GM21515 (cell line): ENCODE data around the gene GLA.
A peak's percentile ranks its signal among the peaks of the same experiment; 100 is the strongest.

Experiments used
- ATAC-seq: cut with Tn5 transposase; IDR thresholded peaks from one replicate; pipeline ENCODE4 v1.9.1; 2021; ENCODE audit not compliant: unreplicated experiment

GLA gene

DNA sequence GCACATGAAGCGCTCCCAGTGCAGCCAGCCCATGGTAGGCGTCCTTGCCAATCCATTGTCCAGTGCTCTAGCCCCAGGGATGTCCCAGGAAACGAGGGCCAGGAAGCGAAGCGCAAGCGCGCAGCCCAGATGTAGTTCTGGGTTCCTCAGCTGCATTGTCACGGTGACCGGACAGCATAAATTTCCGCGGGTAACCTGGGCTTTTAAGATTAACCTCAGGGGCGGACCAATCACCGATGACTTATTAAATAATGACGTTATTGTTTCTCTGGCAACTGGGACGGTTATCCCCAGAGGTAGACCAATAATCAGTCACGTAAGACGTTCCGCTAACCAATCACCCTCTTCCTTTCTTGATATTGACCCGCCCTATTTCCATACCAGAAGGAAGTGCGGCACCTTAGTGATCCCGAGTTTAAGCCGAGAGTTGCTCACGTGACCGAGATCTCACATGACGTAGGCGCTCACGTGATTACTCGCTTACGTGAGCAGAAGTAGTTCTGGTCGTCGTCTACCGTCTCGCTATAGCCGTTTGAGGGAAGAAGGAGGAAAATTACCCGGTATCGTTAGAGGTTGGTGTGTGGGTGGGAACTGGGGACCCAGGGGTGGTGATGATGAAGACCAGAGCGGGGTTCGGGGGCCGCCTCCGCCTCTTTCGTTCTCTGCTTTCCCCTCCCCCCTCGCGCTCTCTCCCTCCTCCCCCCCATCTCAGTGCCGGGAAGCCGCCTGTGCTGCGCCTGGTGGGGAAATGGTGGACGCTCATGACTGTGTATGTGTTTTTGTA lies at the start of gene GLA, which contains the start of gene HNRNPH2:
Gene GLA, minus strand, starts transcription at position 178 of the 784 bp plus-strand sequence. Its CDS starts 22 bp downstream, at position 156.
Gene HNRNPH2, plus strand, starts transcription at position 475 of the 784 bp plus-strand sequence. CDS start 3,767 bp downstream, outside the sequence.
- peak; percentile 96 for ATAC-seq

DNA sequence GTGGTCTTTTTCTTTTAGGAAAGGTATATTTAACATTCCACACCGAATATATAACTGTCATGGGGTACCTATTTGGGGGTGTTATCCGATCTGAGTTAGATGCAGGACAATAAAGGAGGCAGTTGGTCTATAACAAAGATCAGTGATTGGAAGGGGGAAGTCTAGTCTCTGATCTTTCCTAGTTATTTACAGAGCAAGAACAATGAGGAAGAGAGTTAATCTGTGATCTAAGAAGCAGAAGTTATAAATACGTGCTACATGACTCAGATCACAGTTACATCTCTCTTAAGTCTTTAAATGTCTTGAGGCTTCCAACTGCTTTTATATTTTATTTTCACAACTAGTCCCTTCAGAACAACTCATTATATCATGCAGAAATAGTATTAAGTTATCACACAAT lies 44.3 kb upstream of the GLA start:
- no peak for ATAC-seq

- no peak for ATAC-seq
Observed at GRCh38 chrX:101450961-101451360, 43.2 kb upstream of the GLA start.

- ATAC-seq = no peak
Observed at GRCh38 chrX:101450085-101450484, 42.4 kb upstream of the GLA start.

- ATAC-seq = no peak
Observed at GRCh38 chrX:101449279-101449678, 41.6 kb upstream of the GLA start.

GRCh38 chrX:101442085-101442484 lies 34.4 kb upstream of the GLA start:
- ATAC-seq = no peak

- ATAC-seq = peak; percentile 96
Observed at GRCh38 chrX:101430457-101431078, 22.8 kb upstream of the GLA start.

DNA sequence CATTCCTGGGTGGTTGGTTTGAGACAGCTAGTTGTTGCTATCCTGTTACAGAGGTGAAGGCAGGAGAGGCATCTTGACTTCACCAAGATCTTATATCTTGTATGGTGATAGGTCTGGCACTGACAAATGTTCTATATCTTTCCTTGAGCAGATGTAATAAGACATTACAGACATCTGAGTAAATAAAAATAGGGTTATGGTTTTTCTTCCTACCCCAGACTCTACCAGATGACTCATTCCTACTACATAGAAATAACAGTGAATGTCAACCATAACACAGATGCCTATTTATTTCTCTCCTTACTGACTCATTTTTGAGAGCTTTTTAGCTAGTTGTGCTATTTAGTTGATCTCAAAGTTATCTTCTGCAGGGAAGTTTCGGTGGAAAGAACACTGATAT lies 22.2 kb upstream of the GLA start:
- peak; percentile 47 for ATAC-seq

DNA sequence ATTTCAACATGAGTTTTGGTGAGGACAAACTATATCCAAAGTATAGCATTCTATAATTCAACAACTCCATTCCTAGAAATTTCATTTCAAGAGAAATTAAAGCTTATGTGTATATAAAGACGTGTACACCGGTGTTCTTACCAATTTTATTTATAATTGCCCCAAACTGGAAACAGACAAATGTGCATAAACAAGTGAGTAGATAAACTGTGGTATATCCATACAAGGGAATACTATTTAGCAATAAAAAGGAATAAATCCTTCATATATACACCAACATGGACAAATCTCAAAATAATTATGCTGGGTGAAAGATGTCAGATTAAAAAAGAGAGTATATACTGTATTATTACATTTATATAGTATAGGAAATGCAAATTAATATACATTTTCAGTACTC lies 20.2 kb upstream of the GLA start:
- no peak for ATAC-seq

- no peak for ATAC-seq
Observed at GRCh38 chrX:101419489-101419888, 11.8 kb upstream of the GLA start.

DNA sequence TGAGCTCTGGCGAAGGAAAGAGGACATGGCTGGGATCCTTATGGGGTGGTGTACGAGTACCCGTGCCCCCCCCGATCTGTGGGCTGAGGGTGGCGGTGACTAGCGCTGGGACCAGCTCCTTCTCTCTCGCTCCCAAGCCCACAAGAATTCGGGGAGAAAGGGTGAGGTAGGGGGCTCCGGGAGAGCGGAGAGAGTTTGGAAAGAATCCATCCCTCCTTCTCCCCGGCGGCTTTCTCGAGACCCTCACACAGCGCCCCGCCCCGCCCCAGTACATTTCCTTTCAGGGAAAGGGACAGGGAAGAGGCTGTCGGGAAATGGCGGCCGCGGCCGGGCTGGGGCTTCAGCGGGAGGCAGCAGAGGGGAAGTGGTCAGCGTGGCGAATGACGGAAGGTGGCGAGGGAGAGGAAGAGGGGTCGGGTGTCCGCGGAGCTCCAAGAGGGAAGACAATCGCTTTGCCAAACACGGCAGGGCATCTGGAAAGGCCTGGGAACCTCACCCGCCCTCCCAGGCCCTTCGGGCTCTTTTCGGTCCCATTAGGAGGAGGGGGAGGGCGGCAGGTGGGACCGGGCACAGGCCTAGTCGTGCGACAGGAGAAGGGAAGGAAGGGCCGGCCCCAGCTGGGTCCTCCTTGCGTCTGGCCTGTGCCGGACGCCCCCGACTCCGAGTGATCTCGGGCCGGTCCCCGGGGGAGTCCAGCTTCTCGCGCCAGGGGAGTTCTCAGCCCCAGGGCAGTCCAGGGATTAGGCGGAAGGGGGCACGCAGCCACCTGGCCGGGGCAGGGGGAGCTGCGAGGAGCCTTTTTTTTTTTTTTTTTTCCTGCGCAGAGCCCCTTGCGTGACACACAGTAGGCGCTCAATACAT lies 10.5 kb upstream of the GLA start:
- ATAC-seq = peak; percentile 47

GRCh38 chrX:101417190-101417589 lies 9.5 kb upstream of the GLA start:
- no peak for ATAC-seq

DNA sequence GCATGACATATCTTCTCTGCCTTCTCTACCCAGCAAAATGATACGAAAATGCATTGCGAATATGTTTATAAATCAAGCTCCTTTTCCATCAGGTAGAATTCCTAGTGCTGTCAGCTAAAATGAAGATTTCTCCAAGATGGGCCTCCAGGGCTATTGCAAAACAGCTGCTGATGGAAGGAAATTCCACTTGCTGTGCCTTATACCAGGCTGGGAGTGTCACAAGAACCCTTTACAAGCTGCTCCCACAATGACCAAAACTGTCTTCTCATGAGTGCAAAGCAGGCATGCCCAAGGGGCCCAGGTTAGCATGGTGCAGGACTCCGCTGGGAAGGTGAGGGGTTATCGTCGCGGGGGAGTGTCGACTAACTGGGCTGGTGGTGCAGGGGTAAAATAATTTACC lies 9.0 kb upstream of the GLA start:
- no peak for ATAC-seq

DNA sequence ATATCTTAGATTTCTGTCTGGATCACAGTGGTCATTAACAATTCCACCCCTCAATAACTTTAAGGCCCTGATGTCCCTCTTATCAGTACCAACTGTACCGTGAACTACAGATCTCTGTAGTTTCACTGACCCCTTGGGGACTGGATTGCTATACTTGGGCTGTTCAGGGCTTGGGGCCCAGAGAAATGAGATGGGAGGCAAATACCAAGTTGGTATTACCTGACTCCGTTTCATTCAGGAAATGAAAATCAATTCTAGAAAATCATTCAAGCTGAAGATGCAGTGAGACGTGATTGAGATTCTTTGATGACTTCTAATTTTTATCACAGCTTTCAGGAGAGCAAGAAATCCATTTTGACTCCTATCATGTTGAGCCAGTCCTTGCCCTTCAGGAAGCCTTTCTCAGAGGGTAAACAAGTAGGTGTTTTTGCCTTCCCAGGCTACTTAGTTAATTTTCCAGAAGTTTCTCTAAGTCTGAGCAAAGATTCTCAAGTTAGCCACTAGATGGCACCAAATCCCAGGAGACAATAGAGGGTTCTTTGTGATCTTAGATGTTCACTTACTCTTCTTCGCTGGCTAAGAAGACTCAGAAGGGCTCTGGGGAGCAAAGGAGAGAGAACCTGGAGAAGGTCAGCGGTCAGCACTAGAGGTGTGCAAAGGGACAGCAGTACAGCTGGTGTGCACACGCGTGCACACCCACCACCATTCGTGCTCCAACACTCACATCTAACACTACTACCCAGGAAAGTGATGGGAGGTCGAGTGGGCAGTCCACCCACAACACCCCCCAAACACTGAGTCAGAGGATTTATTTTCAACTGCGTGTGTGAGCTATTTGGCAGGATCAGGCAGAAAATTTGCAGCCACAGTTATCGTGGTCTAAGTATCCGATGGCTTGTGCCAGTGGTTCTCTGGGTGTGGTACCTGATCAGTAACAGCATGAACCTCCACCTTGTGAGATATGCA lies 7.7 kb upstream of the GLA start:
- peak; percentile 50 for ATAC-seq

DNA sequence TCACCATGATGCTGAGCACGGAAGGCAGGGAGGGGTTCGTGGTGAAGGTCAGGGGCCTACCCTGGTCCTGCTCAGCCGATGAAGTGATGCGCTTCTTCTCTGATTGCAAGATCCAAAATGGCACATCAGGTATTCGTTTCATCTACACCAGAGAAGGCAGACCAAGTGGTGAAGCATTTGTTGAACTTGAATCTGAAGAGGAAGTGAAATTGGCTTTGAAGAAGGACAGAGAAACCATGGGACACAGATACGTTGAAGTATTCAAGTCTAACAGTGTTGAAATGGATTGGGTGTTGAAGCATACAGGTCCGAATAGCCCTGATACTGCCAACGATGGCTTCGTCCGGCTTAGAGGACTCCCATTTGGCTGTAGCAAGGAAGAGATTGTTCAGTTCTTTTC lies 4.3 kb upstream of the GLA start:
- no peak for ATAC-seq

DNA sequence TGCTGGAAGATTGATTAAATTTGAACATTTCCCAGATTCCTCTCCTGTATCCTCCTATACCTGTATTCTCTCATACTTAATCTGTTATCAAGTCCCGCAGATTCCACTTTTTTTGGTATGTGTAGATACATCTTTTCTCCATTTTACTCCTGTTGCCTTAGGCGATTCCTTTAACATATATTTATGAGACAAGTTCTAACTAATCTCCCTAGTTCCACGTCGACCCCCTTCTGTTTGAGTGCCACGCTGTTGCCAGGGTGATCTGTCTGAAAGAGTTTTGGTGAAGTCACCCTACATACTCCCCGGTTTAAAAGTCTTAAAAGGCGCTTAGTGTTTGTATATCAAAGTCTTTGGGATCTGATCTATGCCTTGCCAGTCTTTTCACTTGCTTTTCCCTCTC lies 2.7 kb upstream of the GLA start:
- ATAC-seq = no peak

- ATAC-seq = no peak
Observed at GRCh38 chrX:101409043-101409442, 1.3 kb upstream of the GLA start.

DNA sequence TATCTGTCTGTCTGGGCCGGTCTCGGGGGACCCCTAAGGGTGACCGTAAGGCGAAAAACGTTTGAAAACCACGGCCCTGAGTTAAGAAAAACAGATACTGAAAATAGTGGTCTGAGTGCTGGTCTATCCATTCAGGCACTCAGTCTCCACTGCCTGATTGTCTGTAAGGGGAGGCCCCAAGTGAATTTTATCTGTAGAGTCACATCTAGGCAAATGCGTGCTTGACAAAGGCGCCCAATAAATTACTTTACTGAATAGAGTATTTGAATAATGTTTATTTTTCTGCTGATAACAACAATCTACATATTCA lies 762 bp upstream of the GLA start:
- ATAC-seq = no peak

GRCh38 chrX:101407167-101407747 lies 468 bp downstream of the GLA start:
- ATAC-seq = no peak

- ATAC-seq = no peak
Observed at GRCh38 chrX:101399825-101400224, 7.9 kb downstream of the GLA start.
